K562 (cell line): ENCODE data around the gene SCARF2. TPM values are rescaled to one million over a fixed set of nuclear protein-coding genes. Genes with fewer than 3 reads are reported as not detected.
A peak's percentile ranks its signal among the peaks of the same experiment; 100 is the strongest.
"Not testable (repeated sequence)": the region's sequence is repeated elsewhere in the genome, so short reads cannot be mapped to it uniquely, and the experiment has no call there.

Source experiments
- ADNP ChIP-seq: fragments of 200-800 bp; sonication (Bioruptor generic); IDR thresholded peaks from 2 replicates; pipeline ENCODE4 v1.6.1; 2016; ENCODE audit warnings: missing genetic modification characterization, missing compliant biosample characterization
- ARID1B ChIP-seq: fragments of 450-650 bp; IDR thresholded peaks from 2 replicates; pipeline ENCODE4 v1.6.1; 2016; ENCODE audit warnings: antibody characterized with exemption, mild to moderate bottlenecking, inconsistent platforms
- ARID2 ChIP-seq: fragments of 450-650 bp; IDR thresholded peaks from 2 replicates; pipeline ENCODE4 v1.6.1; 2017; ENCODE audit warnings: antibody characterized with exemption, mild to moderate bottlenecking
- CBFA2T3 ChIP-seq: fragments of 450-650 bp; IDR thresholded peaks from 2 replicates; pipeline ENCODE4 v1.6.1; 2017
- DPF2 ChIP-seq: fragments of 450-650 bp; IDR thresholded peaks from 2 replicates; pipeline ENCODE4 v1.6.1; 2016
- ELF4 ChIP-seq: fragments of 450-650 bp; formaldehyde crosslinking; IDR thresholded peaks from 2 replicates; pipeline ENCODE4 v1.4.0; 2022; ENCODE audit warnings: missing genetic modification characterization
- ESRRA ChIP-seq: fragments of 450-650 bp; IDR thresholded peaks from 2 replicates; pipeline ENCODE4 v1.6.1; 2014; ENCODE audit warnings: low read depth, mild to moderate bottlenecking, moderate library complexity, borderline replicate concordance
- GATAD2A ChIP-seq: fragments of 450-650 bp; IDR thresholded peaks from 2 replicates; pipeline ENCODE4 v1.6.1; 2017
- HDAC1 ChIP-seq, 2 experiments: fragments of 450-650 bp; IDR thresholded peaks; 2 replicates each; pipeline ENCODE4 v1.6.1; 2016 to 2017; ENCODE audit warnings: inconsistent platforms in 1 of 2, mild to moderate bottlenecking in 1 of 2, moderate library complexity in 1 of 2
- HLTF ChIP-seq: fragments of 450-650 bp; IDR thresholded peaks from 2 replicates; pipeline ENCODE4 v1.6.1; 2016
- MYC ChIP-seq, 2 experiments: fragments of 250-450 bp in 1 of 2; sonication (Bioruptor Pico) in 1 of 2; IDR thresholded peaks; 2 replicates each; pipeline versions ENCODE4 v1.5.1 to v1.6.1; 2012 to 2021; ENCODE audit warnings: low read depth in 2 of 2, borderline replicate concordance in 1 of 2, improper control_type of control experiment in 1 of 2, low read length in 1 of 2, mild to moderate bottlenecking in 1 of 2, moderate library complexity in 1 of 2
- PHB2 ChIP-seq: fragments of 450-650 bp; IDR thresholded peaks from 2 replicates; pipeline ENCODE4 v1.6.1; 2017; ENCODE audit warnings: low read depth
- POLR2B ChIP-seq: fragments of 450-650 bp; IDR thresholded peaks from 2 replicates; pipeline ENCODE4 v1.6.1; 2018; ENCODE audit warnings: low read depth; ENCODE audit not compliant: partially characterized antibody
- RNF2 ChIP-seq: sonication (generic); IDR thresholded peaks from 2 replicates; pipeline ENCODE4 v1.6.1; 2016
- SUPT5H ChIP-seq: fragments of 450-650 bp; IDR thresholded peaks from 2 replicates; pipeline ENCODE4 v1.6.1; 2016
- TRIM24 ChIP-seq, 2 experiments: fragments of 450-650 bp; IDR thresholded peaks; 2 replicates each; pipeline ENCODE4 v1.6.1; 2016
- TRIM28 ChIP-seq: fragments of 450-650 bp; IDR thresholded peaks from 2 replicates; pipeline ENCODE4 v1.6.1; 2017
- ZBTB1 ChIP-seq: sonication (generic); formaldehyde crosslinking; IDR thresholded peaks from 2 replicates; pipeline ENCODE4 v1.8.1; 2023; ENCODE audit warnings: missing genetic modification reagents, low read depth, mild to moderate bottlenecking, borderline replicate concordance
- ZNF830 ChIP-seq: fragments of 250-450 bp; sonication (Bioruptor Pico); IDR thresholded peaks from 2 replicates; pipeline ENCODE4 v1.5.0; 2021; ENCODE audit warnings: mild to moderate bottlenecking
- polyA plus RNA-seq, 8 experiments: library from polyadenylated mRNA; depleted of rRNA in 4 of 8; stranded (reverse) in 5 of 8; unstranded in 3 of 8; fragments of >200 nt; fragmentation: Nextera tagmentation in 2 of 8; fragmentation: Illumina TruSeq in 1 of 8; extraction: Ambion mirVana in 2 of 8; extraction: Trizol in 1 of 8; gene quantifications; 2 replicates each; pipeline versions ENCODE4 v1.2.1 to v1.2.3, GENCODE V29; 2011 to 2014; ENCODE audit warnings: inconsistent platforms in 1 of 8, missing spikeins in 1 of 8
- total RNA-seq, 7 experiments: library from RNA; depleted of rRNA in 6 of 7; stranded (reverse); fragments of >200 nt in 6 of 7; fragmentation: Illumina TruSeq in 2 of 7; extraction: Trizol in 2 of 7; gene quantifications; 2 replicates each; pipeline versions ENCODE4 v1.2.1 to v1.2.3, GENCODE V29; 2011 to 2021; ENCODE audit warnings: low replicate concordance in 1 of 7
- TF ChIP-seq, protein P1 (sequence below): fragments of 450-650 bp; IDR thresholded peaks from 2 replicates; pipeline ENCODE4 v1.6.1; 2016; ENCODE audit warnings: antibody characterized with exemption
- TF ChIP-seq, protein P2 (sequence below): IDR thresholded peaks from 2 replicates; pipeline ENCODE4 v1.6.1; 2016; ENCODE audit warnings: missing genetic modification characterization, missing compliant biosample characterization
- TF ChIP-seq, protein P3 (sequence below), 2 experiments: fragments of 450-650 bp in 1 of 2; sonication (generic) in 1 of 2; formaldehyde crosslinking in 1 of 2; IDR thresholded peaks in 1 of 2; conservative IDR thresholded peaks in 1 of 2; 2 replicates each; pipeline versions ENCODE4 v1.6.1 to v1.8.1; 2016 to 2023; ENCODE audit warnings: mild to moderate bottlenecking in 2 of 2, moderate library complexity in 2 of 2, inconsistent platforms in 1 of 2, missing genetic modification reagents in 1 of 2
- TF ChIP-seq, protein P4 (sequence below): sonication (generic); formaldehyde crosslinking; IDR thresholded peaks from 2 replicates; pipeline ENCODE4 v1.8.0; 2022; ENCODE audit warnings: missing genetic modification reagents, mild to moderate bottlenecking, moderate library complexity, borderline replicate concordance

SCARF2 gene
- total and polyA plus RNA-seq, 9 of the 15 experiments (the other 6 are each of a cell fraction or from before 2014, with no cell fraction given): 0.06 to 0.32 (median 0.21) TPM; not detected in 5

DNA sequence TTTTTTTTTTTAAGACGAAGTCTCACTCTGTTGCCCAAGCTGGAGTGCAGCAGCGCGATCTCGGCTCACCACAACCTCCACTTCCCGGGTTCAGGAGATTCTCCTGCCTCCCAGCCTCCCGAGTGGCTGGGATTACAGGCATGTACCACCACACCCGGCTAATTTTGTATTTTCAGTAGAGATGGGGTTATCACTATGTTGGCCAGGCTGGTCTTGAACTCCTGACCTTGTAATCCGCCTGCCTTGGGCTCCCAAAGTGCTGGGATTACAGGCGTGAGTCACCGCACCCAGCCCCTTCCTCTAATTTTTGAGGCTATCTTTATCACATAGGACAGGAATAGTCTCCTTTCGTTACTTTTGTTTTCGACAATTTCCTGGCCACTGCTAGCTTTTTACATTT lies 37.9 kb upstream of the SCARF2 start (continued):
- peak; percentile 24; the same call in 1 of the 2 replicates for TF ChIP-seq TRIM28
- peak; percentile 72; the same call in 1 of the 2 replicates for TF ChIP-seq DPF2
- TF ChIP-seq PHB2: peak; percentile 32; the same call in 1 of the 2 replicates
- TF ChIP-seq TRIM24 (IDR thresholded peaks at IDR 0.05): peak in 1 of 2 experiments; percentile 38; a peak in 1 of 4 replicates
- TF ChIP-seq POLR2B: peak; percentile 56
- peak; percentile 53; the same call in 1 of the 2 replicates for TF ChIP-seq ZBTB1 (CRISPR knock-in tag)
- not testable (repeated sequence) for TF ChIP-seq MYC (IDR thresholded peaks at IDR 0.05; ENCODE audit: low read depth, low read length)
- TF ChIP-seq MYC (CRISPR knock-in tag; IDR thresholded peaks at IDR 0.05; ENCODE audit: borderline replicate concordance, low read depth): 0 out of 2 replicates have a peak, but pooled peaks have one; percentile 52
- TF ChIP-seq, protein P1, sequence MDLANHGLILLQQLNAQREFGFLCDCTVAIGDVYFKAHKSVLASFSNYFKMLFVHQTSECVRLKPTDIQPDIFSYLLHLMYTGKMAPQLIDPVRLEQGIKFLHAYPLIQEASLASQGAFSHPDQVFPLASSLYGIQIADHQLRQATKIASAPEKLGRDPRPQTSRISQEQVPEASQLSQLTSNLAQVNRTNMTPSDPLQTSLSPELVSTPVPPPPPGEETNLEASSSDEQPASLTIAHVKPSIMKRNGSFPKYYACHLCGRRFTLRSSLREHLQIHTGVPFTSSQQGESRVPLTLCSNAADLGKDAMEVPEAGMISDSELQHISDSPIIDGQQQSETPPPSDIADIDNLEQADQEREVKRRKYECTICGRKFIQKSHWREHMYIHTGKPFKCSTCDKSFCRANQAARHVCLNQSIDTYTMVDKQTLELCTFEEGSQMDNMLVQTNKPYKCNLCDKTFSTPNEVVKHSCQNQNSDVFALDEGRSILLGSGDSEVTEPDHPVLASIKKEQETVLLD: 0 out of 2 replicates have a peak, but pooled peaks have one; percentile 36
- TF ChIP-seq RNF2: 0 out of 2 replicates have a peak, but pooled peaks have one; percentile 34
- TF ChIP-seq GATAD2A: 0 out of 2 replicates have a peak, but pooled peaks have one; percentile 17
- TF ChIP-seq CBFA2T3: peak; percentile 39; the same call in 1 of the 2 replicates
- TF ChIP-seq, protein P2, sequence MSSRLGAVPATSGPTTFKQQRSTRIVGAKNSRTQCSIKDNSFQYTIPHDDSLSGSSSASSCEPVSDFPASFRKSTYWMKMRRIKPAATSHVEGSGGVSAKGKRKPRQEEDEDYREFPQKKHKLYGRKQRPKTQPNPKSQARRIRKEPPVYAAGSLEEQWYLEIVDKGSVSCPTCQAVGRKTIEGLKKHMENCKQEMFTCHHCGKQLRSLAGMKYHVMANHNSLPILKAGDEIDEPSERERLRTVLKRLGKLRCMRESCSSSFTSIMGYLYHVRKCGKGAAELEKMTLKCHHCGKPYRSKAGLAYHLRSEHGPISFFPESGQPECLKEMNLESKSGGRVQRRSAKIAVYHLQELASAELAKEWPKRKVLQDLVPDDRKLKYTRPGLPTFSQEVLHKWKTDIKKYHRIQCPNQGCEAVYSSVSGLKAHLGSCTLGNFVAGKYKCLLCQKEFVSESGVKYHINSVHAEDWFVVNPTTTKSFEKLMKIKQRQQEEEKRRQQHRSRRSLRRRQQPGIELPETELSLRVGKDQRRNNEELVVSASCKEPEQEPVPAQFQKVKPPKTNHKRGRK: 0 out of 2 replicates have a peak, but pooled peaks have one; percentile 4
- TF ChIP-seq, protein P3, sequence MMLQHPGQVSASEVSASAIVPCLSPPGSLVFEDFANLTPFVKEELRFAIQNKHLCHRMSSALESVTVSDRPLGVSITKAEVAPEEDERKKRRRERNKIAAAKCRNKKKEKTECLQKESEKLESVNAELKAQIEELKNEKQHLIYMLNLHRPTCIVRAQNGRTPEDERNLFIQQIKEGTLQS (IDR thresholded peaks at IDR 0.05): peak; percentile 65
- TF ChIP-seq, protein P3 (CRISPR knock-in tag; conservative IDR thresholded peaks at IDR 0.05): not testable (repeated sequence)
- peak; percentile 72; the same call in 1 of the 2 replicates for TF ChIP-seq HLTF
- TF ChIP-seq ESRRA: 0 out of 2 replicates have a peak, but pooled peaks have one; percentile 26
- 0 out of 2 replicates have a peak, but pooled peaks have one; percentile 15 for TF ChIP-seq ZNF830 (CRISPR knock-in tag)
- 0 out of 2 replicates have a peak, but pooled peaks have one; percentile 25 for TF ChIP-seq SUPT5H
- TF ChIP-seq ARID2: 0 out of 2 replicates have a peak, but pooled peaks have one; percentile 31
- TF ChIP-seq ELF4 (CRISPR knock-in tag): peak; percentile 57; the same call in 1 of the 2 replicates
- TF ChIP-seq ADNP (tag): peak; percentile 83
- TF ChIP-seq HDAC1 (IDR thresholded peaks at IDR 0.05): peak in 1 of 2 experiments; percentile 37; a peak in 1 of 4 replicates
- TF ChIP-seq, protein P4, sequence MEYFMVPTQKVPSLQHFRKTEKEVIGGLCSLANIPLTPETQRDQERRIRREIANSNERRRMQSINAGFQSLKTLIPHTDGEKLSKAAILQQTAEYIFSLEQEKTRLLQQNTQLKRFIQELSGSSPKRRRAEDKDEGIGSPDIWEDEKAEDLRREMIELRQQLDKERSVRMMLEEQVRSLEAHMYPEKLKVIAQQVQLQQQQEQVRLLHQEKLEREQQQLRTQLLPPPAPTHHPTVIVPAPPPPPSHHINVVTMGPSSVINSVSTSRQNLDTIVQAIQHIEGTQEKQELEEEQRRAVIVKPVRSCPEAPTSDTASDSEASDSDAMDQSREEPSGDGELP: 0 out of 2 replicates have a peak, but pooled peaks have one; percentile 14
- peak; percentile 59 for TF ChIP-seq ARID1B
